Right lobe of liver (tissue), 4 donors: ENCODE data around the gene KIF1A.

Experiments used
- CTCF ChIP-seq, 4 donors: fragments of 200-600 bp in 3 of 4; fragments of 450-650 bp in 1 of 4; IDR thresholded peaks; one replicate each; pipeline versions ENCODE4 v1.5.1 to v1.8.0; 2016 to 2022; ENCODE audit warnings: antibody characterized with exemption in 4 of 4, mild to moderate bottlenecking in 2 of 4
- POLR2A ChIP-seq: fragments of 450-650 bp; IDR thresholded peaks from one replicate; pipeline ENCODE4 v1.6.1; 2017; ENCODE audit warnings: antibody characterized with exemption, mild to moderate bottlenecking
- donor health status: DM: no; HTN: no; CAD: no.
- donor health status: DM: no; HTN: no; CAD: no.
- donor health status: DM: no; HTN: yes; CAD: no.

GRCh38 chr2:240750409-240750808 is 69.6 kb downstream of the KIF1A start:
- no peak for TF ChIP-seq CTCF (IDR thresholded peaks at IDR 0.05)
- TF ChIP-seq POLR2A: no peak
